ENCODE measurements around the gene METTL4. TPM values are rescaled to one million over a fixed set of nuclear protein-coding genes. Genes with fewer than 3 reads are reported as not detected.

Gene METTL4
- total and polyA plus RNA-seq, 2 of the 8 experiments (the other 6 are each of a cell fraction or from before 2014, with no cell fraction given), result 8.5 to 11.5 TPM

DNA sequence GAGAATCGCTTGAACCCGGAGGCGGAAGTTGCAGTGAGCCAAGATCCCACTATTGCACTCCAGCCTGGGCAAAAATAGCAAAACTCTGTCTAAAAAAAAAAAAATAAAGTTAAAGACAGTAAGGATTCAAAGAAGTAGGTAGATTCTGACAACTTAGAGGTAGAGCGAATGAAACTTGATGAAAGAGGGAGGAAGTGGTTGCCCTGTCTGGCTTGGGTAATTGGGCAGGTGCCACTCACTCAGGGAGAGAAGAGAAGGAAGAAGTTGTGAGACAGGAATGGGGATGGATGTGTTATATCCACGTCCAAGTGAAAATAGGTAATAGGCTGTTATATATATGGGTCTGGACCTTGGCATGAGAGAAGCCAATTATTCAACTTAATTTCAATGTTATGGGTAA is 26.3 kb upstream of the METTL4 start:
- Histone ChIP-seq H3K4me3 (ENCODE audit: extremely low read depth in 1 of 4, insufficient read depth in 2 of 4, low read depth in 3 of 4, low read length in 4 of 4) (no peak overlapping the region), H3K4me2 (ENCODE audit: insufficient read depth in 1 of 2, low read depth in 2 of 2, low read length in 2 of 2) (no peak overlapping the region), H3K4ac (replicated peaks; ENCODE audit: insufficient read length, low read depth, low read length) (no peak overlapping the region), H3K79me2 (ENCODE audit: control insufficient read depth in 1 of 2, insufficient read depth in 2 of 2, low read length in 2 of 2) (no peaks in the 10 kb centered on the region), H3K23ac (ENCODE audit: insufficient read length) (no peak overlapping the region), H3K18ac (ENCODE audit: extremely low read depth, low read length) (no peak overlapping the region), H3K36me3 (ENCODE audit: control insufficient read depth in 2 of 4, insufficient read depth in 4 of 4, low read length in 3 of 4) (peaks cover 13 to 69% (median 39%) of the 10 kb centered on the region in 4 experiments), H3K4me1 (replicated peaks in 1 of 4; ENCODE audit: control insufficient read depth in 3 of 4, insufficient read depth in 4 of 4, low read length in 3 of 4) (no peaks in the 10 kb centered on the region), H4K5ac (ENCODE audit: insufficient read length, low read depth, low read length) (no peak overlapping the region), H3K27me3 (replicated peaks in 1 of 4; ENCODE audit: control insufficient read depth in 3 of 4, extremely low read depth in 1 of 4, insufficient read depth in 3 of 4, low read length in 3 of 4) (no peaks in the 10 kb centered on the region), H3K9ac (replicated peaks in 1 of 4; ENCODE audit: extremely low read depth in 1 of 4, low read depth in 3 of 4, low read length in 3 of 4) (no peak overlapping the region), H3K23me2 (ENCODE audit: low read depth, low read length) (no peaks in the 10 kb centered on the region), H3K79me1 (ENCODE audit: low read depth, low read length) (no peaks in the 10 kb centered on the region), H2BK5ac (ENCODE audit: low read depth, low read length) (no peak overlapping the region), H4K8ac (ENCODE audit: extremely low read depth, insufficient read depth, low read length) (no peak overlapping the region), H4K20me1 (replicated peaks in 1 of 2; ENCODE audit: control insufficient read depth in 1 of 2, insufficient read depth in 2 of 2, low read length in 2 of 2) (no peaks in the 10 kb centered on the region), H2BK12ac (ENCODE audit: low read depth, low read length) (no peak overlapping the region), H2BK120ac (replicated peaks; ENCODE audit: low read depth, low read length) (no peak overlapping the region), H2BK15ac (ENCODE audit: low read length) (no peak overlapping the region), H3K27ac (ENCODE audit: low read depth, low read length) (no peak overlapping the region), H3K14ac (ENCODE audit: insufficient read length) (no peak overlapping the region), H4K91ac (replicated peaks; ENCODE audit: insufficient read length, low read length) (no peak overlapping the region), H3K56ac (replicated peaks; ENCODE audit: insufficient read length, low read depth, low read length) (no peak overlapping the region), H3K9me3 (ENCODE audit: insufficient read depth in 2 of 2, low read depth in 1 of 2, low read length in 1 of 2) (no peaks in the 10 kb centered on the region), H2BK20ac (ENCODE audit: low read length) (no peak overlapping the region), H2AFZ (ENCODE audit: low read length) (no peak overlapping the region), H2AK5ac (ENCODE audit: low read depth, low read length) (no peak overlapping the region)
- TF ChIP-seq ASH2L (IDR thresholded peaks at IDR 0.05; ENCODE audit: low read length), result no peak
- TF ChIP-seq FOSL1 (IDR thresholded peaks at IDR 0.05; ENCODE audit: insufficient read depth, low read depth, low read length), result no peak
- no peak for TF ChIP-seq POU5F1 (IDR thresholded peaks at IDR 0.05; ENCODE audit: low read depth, low read length)
- no peak for DNase-seq (ENCODE audit: low read depth in 1 of 2, low spot score in 2 of 2)
- POLR2A ChIA-PET (ENCODE audit: partially characterized antibody), result no interaction called here
- FAIRE-seq, result no peak
- CTCF ChIA-PET (ENCODE audit: partially characterized antibody), result no interaction called here
- 84% methylated on average over 5 of the region's 5 CpGs; no CpG with 5 or more reads in 1 of the 2 experiments for WGBS, 2 experiments (ENCODE audit: extremely low coverage in 1 of 2, insufficient coverage in 1 of 2, insufficient read length in 1 of 2, insufficient replicate concordance in 2 of 2, low coverage in 1 of 2, low lambda C conversion rate in 2 of 2, missing lambda C conversion rate in 1 of 2)

Data from H1 (cell line).